Measurements from ENCODE around the gene SH3BP4. TPM values are rescaled to one million over a fixed set of nuclear protein-coding genes. Genes with fewer than 3 reads are reported as not detected.

The SH3BP4 gene
- total and polyA plus RNA-seq, 2 donors (not counting 1 experiment from before 2014, with no cell fraction given) = 1.00 to 1.3 TPM

DNA sequence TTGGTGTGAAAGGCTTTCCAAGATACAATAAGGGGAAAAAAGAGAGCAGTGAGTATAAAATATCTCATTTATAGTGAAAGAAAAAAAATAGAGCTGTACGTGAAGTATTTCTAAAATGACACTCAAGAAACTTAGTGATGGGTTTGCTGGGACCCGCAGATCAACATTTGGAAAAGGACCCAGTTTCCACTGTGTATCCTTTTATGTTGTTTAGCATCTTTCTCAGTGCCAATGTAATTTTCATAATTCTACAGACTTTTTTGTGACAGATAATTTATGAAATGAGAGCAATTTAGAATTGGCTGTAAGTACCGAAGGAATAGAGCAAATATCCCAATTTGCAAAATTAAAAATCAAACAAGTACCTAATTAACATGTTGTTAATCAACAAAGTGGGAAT, 116.9 kb downstream of the SH3BP4 start:
- Mint-ChIP-seq H3K4me1 (no peaks in the 10 kb centered on the region), H3K27me3 (peaks cover 26% of the 10 kb centered on the region)
- POLR2A ChIA-PET = no interaction called here

DNA sequence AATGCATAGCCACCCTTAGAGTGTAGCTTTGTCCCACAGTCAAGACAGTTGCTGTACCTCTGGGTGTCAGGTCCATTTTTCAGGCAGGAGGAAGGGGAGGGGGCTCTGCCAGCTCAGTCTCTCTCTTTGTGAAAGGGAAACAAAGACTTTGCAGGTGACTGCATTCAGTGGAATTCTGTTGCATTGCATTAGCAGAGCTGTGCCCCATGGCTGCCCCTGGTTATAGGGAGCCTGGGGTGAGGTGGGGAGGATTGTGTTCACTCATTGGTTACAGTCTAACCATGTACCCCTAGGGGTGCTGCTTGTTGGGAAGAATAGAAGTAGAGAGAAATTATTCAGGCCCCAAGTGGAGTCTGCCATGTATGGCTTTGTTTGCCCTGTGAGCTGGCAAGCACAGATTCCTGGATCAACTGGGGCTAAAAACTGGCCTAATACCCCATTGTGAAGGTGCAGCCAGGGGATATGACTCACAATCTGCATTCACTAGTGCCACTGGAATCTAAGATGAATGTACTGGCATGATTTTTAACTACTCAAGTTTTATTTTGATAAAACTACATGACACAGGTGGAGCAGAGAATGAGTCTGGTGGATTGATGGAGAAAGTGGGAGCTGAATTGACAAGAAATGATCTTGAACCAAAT, 118.4 kb downstream of the SH3BP4 start:
- peaks cover 1 to 7% (median 5%) of the 10 kb centered on the region in 3 donors for H3K9me3 ChIP-seq (ENCODE audit: control extremely low read depth in 1 of 3, control insufficient read depth in 2 of 3, insufficient read depth in 1 of 3, low read length in 2 of 3)
- H3K27ac ChIP-seq (ENCODE audit: low read length in 2 of 2) = no peak overlapping the region
- H3K4me2 ChIP-seq (replicated peaks; ENCODE audit: low read depth, low read length, poor library complexity, severe bottlenecking) = no peak overlapping the region
- H3K9ac ChIP-seq (ENCODE audit: low read length) = no peak overlapping the region
- H4K20me1 ChIP-seq (ENCODE audit: control insufficient read depth, insufficient read depth, low read length, poor library complexity, severe bottlenecking) = no peaks in the 10 kb centered on the region
- Mint-ChIP-seq H3K4me1 (no peaks in the 10 kb centered on the region), H3K27ac (no peak overlapping the region), H3K4me3 (no peak overlapping the region), H3K27me3 (peaks cover 22% of the 10 kb centered on the region), H3K9me3 (ENCODE audit: insufficient read depth) (no peaks in the 10 kb centered on the region)
- TF ChIP-seq, protein P1, sequence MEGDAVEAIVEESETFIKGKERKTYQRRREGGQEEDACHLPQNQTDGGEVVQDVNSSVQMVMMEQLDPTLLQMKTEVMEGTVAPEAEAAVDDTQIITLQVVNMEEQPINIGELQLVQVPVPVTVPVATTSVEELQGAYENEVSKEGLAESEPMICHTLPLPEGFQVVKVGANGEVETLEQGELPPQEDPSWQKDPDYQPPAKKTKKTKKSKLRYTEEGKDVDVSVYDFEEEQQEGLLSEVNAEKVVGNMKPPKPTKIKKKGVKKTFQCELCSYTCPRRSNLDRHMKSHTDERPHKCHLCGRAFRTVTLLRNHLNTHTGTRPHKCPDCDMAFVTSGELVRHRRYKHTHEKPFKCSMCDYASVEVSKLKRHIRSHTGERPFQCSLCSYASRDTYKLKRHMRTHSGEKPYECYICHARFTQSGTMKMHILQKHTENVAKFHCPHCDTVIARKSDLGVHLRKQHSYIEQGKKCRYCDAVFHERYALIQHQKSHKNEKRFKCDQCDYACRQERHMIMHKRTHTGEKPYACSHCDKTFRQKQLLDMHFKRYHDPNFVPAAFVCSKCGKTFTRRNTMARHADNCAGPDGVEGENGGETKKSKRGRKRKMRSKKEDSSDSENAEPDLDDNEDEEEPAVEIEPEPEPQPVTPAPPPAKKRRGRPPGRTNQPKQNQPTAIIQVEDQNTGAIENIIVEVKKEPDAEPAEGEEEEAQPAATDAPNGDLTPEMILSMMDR (IDR thresholded peaks at IDR 0.05) = no peak
- no peak for TF ChIP-seq EZH2 (IDR thresholded peaks at IDR 0.05; ENCODE audit: borderline replicate concordance, insufficient read depth, low read depth, low read length, poor library complexity, severe bottlenecking)
- ATAC-seq (ENCODE audit: low read depth) = no peak
- DNase-seq = no peak
- peaks cover 0 to 3% (median 0%) of the 10 kb centered on the region in 4 experiments for H3K27me3 ChIP-seq (replicated peaks in 1 of 4; ENCODE audit: control extremely low read depth in 1 of 4, control insufficient read depth in 3 of 4, insufficient read depth in 4 of 4, low read length in 3 of 4)
- H3K79me2 ChIP-seq (ENCODE audit: control insufficient read depth, insufficient read depth, low read length) = no peaks in the 10 kb centered on the region
- H3K36me3 ChIP-seq (replicated peaks in 1 of 2; ENCODE audit: control extremely low read depth in 1 of 2, control insufficient read depth in 1 of 2, extremely low read depth in 1 of 2, insufficient read depth in 2 of 2, low read length in 1 of 2) = no peaks in the 10 kb centered on the region
- ChIA-PET POLR2A (no interaction called here), CTCF (no interaction called here)
- H3K4me1 ChIP-seq (ENCODE audit: control insufficient read depth in 2 of 2, insufficient read depth in 2 of 2, low read length in 2 of 2) = no peaks in the 10 kb centered on the region
- intact Hi-C loops (cut with micrococcal nuclease) = no loop called here
- no peak overlapping the region for H2AFZ ChIP-seq (ENCODE audit: insufficient read depth, low read depth, low read length, poor library complexity, severe bottlenecking)
- no peak overlapping the region for H3K4me3 ChIP-seq (ENCODE audit: control extremely low read depth in 1 of 5, extremely low read depth in 1 of 5, insufficient read depth in 1 of 5, low read depth in 2 of 5, low read length in 4 of 5)

More for the DNA sequence above, 116.9 kb downstream of the SH3BP4 start:
- Histone ChIP-seq H2AFZ (ENCODE audit: insufficient read depth, low read depth, low read length, poor library complexity, severe bottlenecking) (no peak overlapping the region), H3K36me3 (replicated peaks in 1 of 2; ENCODE audit: control extremely low read depth in 1 of 2, control insufficient read depth in 1 of 2, extremely low read depth in 1 of 2, insufficient read depth in 2 of 2, low read length in 1 of 2) (no peaks in the 10 kb centered on the region), H3K79me2 (ENCODE audit: control insufficient read depth, insufficient read depth, low read length) (no peaks in the 10 kb centered on the region), H4K20me1 (ENCODE audit: control insufficient read depth, insufficient read depth, low read length, poor library complexity, severe bottlenecking) (no peaks in the 10 kb centered on the region), H3K27ac (ENCODE audit: low read length in 2 of 2) (no peak overlapping the region), H3K27me3 (replicated peaks in 1 of 4; ENCODE audit: control extremely low read depth in 1 of 4, control insufficient read depth in 3 of 4, insufficient read depth in 4 of 4, low read length in 3 of 4) (peaks cover 0 to 3% (median 0%) of the 10 kb centered on the region in 4 experiments), H3K9ac (ENCODE audit: low read length) (no peak overlapping the region), H3K4me2 (replicated peaks; ENCODE audit: low read depth, low read length, poor library complexity, severe bottlenecking) (no peak overlapping the region), H3K4me1 (ENCODE audit: control insufficient read depth in 2 of 2, insufficient read depth in 2 of 2, low read length in 2 of 2) (no peaks in the 10 kb centered on the region), H3K9me3 (ENCODE audit: control extremely low read depth in 1 of 3, control insufficient read depth in 2 of 3, insufficient read depth in 1 of 3, low read length in 2 of 3) (peaks cover 1 to 7% (median 5%) of the 10 kb centered on the region in 3 donors), H3K4me3 (ENCODE audit: control extremely low read depth in 1 of 5, extremely low read depth in 1 of 5, insufficient read depth in 1 of 5, low read depth in 2 of 5, low read length in 4 of 5) (no peak overlapping the region)
- DNase-seq = no peak
- no peaks in the 10 kb centered on the region for H3K9me3 Mint-ChIP-seq (ENCODE audit: insufficient read depth)
- TF ChIP-seq, protein P1 (IDR thresholded peaks at IDR 0.05) = no peak
- no peak for TF ChIP-seq EZH2 (IDR thresholded peaks at IDR 0.05; ENCODE audit: borderline replicate concordance, insufficient read depth, low read depth, low read length, poor library complexity, severe bottlenecking)
- no peak for ATAC-seq (ENCODE audit: low read depth)
- CTCF ChIA-PET = no interaction called here
- intact Hi-C loops (cut with micrococcal nuclease) = no loop called here
- whole genome bisulfite sequencing (ENCODE audit: insufficient coverage) = no CpG with 5 or more reads among the region's 3 CpGs
- H3K4me3 Mint-ChIP-seq = no peak overlapping the region
- no peak overlapping the region for H3K27ac Mint-ChIP-seq
